AG04449 (cell line): ENCODE measurements around the gene ALG9.

ENCODE experiments used
- CTCF ChIA-PET: fragments of 350-600 bp; formaldehyde crosslinking; extraction: SDS; loops from one replicate; lab custom pipeline; 2021; ENCODE audit warnings: antibody characterized with exemption; lab: Yijun Ruan, JAX
- POLR2A ChIA-PET: fragments of 400-600, 350-600 bp; formaldehyde crosslinking; extraction: SDS; loops from one replicate; lab custom pipeline; 2020; ENCODE audit warnings: antibody characterized with exemption, inconsistent platforms; lab: Yijun Ruan, JAX
- DNase-seq: peaks from one replicate; pipeline ENCODE4 v3.0.0-alpha.2; 2010; ENCODE audit warnings: low read depth, low spot score
- H3K4me3 ChIP-seq: 2 replicates; pipeline ENCODE4 v1.5.1; 2011; ENCODE audit warnings: low read depth, mild to moderate bottlenecking, control low read depth, low read length
- CTCF ChIP-seq: IDR thresholded peaks from one replicate; pipeline ENCODE4 v1.5.1; 2011; ENCODE audit warnings: mild to moderate bottlenecking, moderate library complexity, low read length, control low read depth, inconsistent platforms; ENCODE audit not compliant: insufficient read depth; ENCODE audit errors: missing control alignments

The ALG9 gene

GRCh38 chr11:111826322-111826950, 44.9 kb downstream of the ALG9 start:
- TF ChIP-seq CTCF, result no peak
- ChIA-PET POLR2A (no interaction called here), CTCF (interaction anchor here (0.8 to 1.7 kb wide), 8 partner anchors 11 to 255 kb away, joined by 3 to 6 read pairs (median 3); no protein-coding TSS in a partner anchor)
- H3K4me3 ChIP-seq, result no peak overlapping the region
- DNase-seq, result no peak

- DNase-seq, result no peak
- CTCF ChIA-PET, result interaction anchor here (0.8 to 1.8 kb wide), 4 partner anchors 17 to 377 kb away, joined by 3 to 6 read pairs (median 3); no protein-coding TSS in a partner anchor
- POLR2A ChIA-PET, result no interaction called here
- TF ChIP-seq CTCF, result no peak
- H3K4me3 ChIP-seq, result no peak overlapping the region
Observed at GRCh38 chr11:111823629-111824028, 47.8 kb downstream of the ALG9 start.

DNA sequence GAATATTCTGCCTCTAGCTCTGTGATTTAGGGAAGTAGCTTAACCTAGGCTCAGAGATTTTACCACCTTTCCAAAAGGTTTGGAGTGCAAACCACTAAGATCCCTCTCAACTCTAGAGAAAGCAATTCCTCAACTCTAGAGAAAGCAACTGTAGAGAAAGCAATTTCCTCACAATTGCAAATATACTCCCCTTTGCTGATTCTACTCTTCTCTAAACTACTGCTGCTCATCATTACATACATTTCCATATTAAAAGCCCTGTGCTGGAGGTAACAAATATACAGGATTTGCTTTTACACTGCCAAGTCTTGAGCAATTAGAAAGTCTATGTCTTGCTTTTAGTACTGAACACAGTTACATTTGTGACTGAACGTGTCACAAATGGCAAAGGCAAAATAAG, 48.2 kb downstream of the ALG9 start:
- TF ChIP-seq CTCF, result no peak
- CTCF ChIA-PET, result interaction anchor here (0.8 to 1.8 kb wide), 4 partner anchors 18 to 376 kb away, joined by 3 to 6 read pairs (median 3); no protein-coding TSS in a partner anchor
- no peak overlapping the region for H3K4me3 ChIP-seq
- POLR2A ChIA-PET, result no interaction called here
- no peak for DNase-seq

DNA sequence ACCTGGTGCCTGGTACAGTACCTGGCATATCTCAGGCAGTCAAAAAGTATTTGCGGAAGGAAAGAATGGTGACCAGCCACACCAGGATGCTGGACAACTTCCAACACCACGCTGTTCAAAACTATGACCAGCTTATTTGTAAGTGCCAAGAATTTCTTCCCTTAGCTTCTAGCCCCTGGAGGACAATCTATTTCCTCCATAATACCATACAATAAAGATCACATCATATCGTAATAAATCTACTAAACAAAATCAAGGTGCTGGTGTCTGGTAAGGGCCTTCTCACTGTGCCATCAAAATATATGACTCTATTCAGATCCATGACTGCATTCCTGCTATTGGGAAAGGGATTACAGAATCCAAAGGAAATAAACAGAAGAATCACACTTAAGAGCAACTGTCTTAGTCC, 51.5 kb downstream of the ALG9 start:
- TF ChIP-seq CTCF, result no peak
- ChIA-PET POLR2A (no interaction called here), CTCF (interaction anchor here (0.9 to 2.2 kb wide), 8 partner anchors 14 to 233 kb away, joined by 3 to 14 read pairs (median 3); no protein-coding TSS in a partner anchor)
- no peak for DNase-seq
- no peak overlapping the region for H3K4me3 ChIP-seq

GRCh38 chr11:111819161-111819828, 52.1 kb downstream of the ALG9 start:
- no peak overlapping the region for H3K4me3 ChIP-seq
- CTCF ChIA-PET, result interaction anchor here (0.9 to 2.2 kb wide), 9 partner anchors 15 to 366 kb away, joined by 3 to 14 read pairs (median 3); no protein-coding TSS in a partner anchor
- POLR2A ChIA-PET, result interaction anchor here (0.7 to 1.3 kb wide), 2 partner anchors 27 to 217 kb away, joined by 4 read pairs; partner anchors contain the start of gene SIK2
- DNase-seq, result peak; percentile 72
- TF ChIP-seq CTCF, result no peak

- no peak for TF ChIP-seq CTCF
- ChIA-PET CTCF (interaction anchor here (1.2 kb wide), 1 partner anchor 211 kb away, joined by 3 read pairs; no protein-coding TSS in a partner anchor), POLR2A (no interaction called here)
- no peak for DNase-seq
- no peak overlapping the region for H3K4me3 ChIP-seq
Observed at GRCh38 chr11:111815489-111815888, 55.9 kb downstream of the ALG9 start.
